ENCODE data around the gene PRKCE.

PRKCE gene

GRCh38 chr2:45882707-45883602, 231.5 kb downstream of the PRKCE start:
- FAIRE-seq: no peak
- no peak for DNase-seq (ENCODE audit: insufficient read length, low spot score)
- no peak for TF ChIP-seq CTCF (IDR thresholded peaks at IDR 0.05; ENCODE audit: insufficient read depth, missing control alignments)

- no peak for TF ChIP-seq CTCF (IDR thresholded peaks at IDR 0.05; ENCODE audit: insufficient read depth, missing control alignments)
- no peak for DNase-seq (ENCODE audit: insufficient read length, low spot score)
Measured at GRCh38 chr2:45883603-45884000, 232.1 kb downstream of the PRKCE start.

GRCh38 chr2:45884126-45884525, 232.7 kb downstream of the PRKCE start:
- TF ChIP-seq CTCF (IDR thresholded peaks at IDR 0.05; ENCODE audit: insufficient read depth, missing control alignments): no peak
- no peak for DNase-seq (ENCODE audit: insufficient read length, low spot score)
- no peak for FAIRE-seq

More at GRCh38 chr2:45883603-45884000, 232.1 kb downstream of the PRKCE start:
- no peak for FAIRE-seq

- no peak for DNase-seq (ENCODE audit: insufficient read length, low spot score)
- no peak for TF ChIP-seq CTCF (IDR thresholded peaks at IDR 0.05; ENCODE audit: insufficient read depth, missing control alignments)
- no peak for FAIRE-seq
Measured at GRCh38 chr2:45885171-45885621, 233.7 kb downstream of the PRKCE start.

GRCh38 chr2:45886171-45886663, 234.7 kb downstream of the PRKCE start:
- no peak for FAIRE-seq

GRCh38 chr2:45888167-45888566, 236.7 kb downstream of the PRKCE start:
- no peak for FAIRE-seq
- TF ChIP-seq CTCF (IDR thresholded peaks at IDR 0.05; ENCODE audit: insufficient read depth, missing control alignments): no peak
- DNase-seq (ENCODE audit: insufficient read length, low spot score): no peak

More at GRCh38 chr2:45886171-45886663, 234.7 kb downstream of the PRKCE start:
- DNase-seq (ENCODE audit: insufficient read length, low spot score): no peak
- no peak for TF ChIP-seq CTCF (IDR thresholded peaks at IDR 0.05; ENCODE audit: insufficient read depth, missing control alignments)

GRCh38 chr2:45888641-45889040, 237.2 kb downstream of the PRKCE start:
- no peak for TF ChIP-seq CTCF (IDR thresholded peaks at IDR 0.05; ENCODE audit: insufficient read depth, missing control alignments)
- FAIRE-seq: no peak
- no peak for DNase-seq (ENCODE audit: insufficient read length, low spot score)

All from D721Med (cell line).